HepG2 (cell line): Measurements from ENCODE around the gene MCAT. TPM values are rescaled to one million over a fixed set of nuclear protein-coding genes. Genes with fewer than 3 reads are reported as not detected.

Experiments used
- BCLAF1 ChIP-seq: fragments of 450-650 bp; IDR thresholded peaks from 2 replicates; pipeline ENCODE4 v1.6.1; 2017; ENCODE audit warnings: mild to moderate bottlenecking
- CHCHD3 ChIP-seq: sonication (generic); formaldehyde crosslinking; IDR thresholded peaks from 2 replicates; pipeline ENCODE4 v1.8.0; 2022; ENCODE audit warnings: mild to moderate bottlenecking, missing genetic modification reagents, moderate library complexity
- CREB1 ChIP-seq, 2 experiments: fragments of 450-650 bp in 1 of 2; IDR thresholded peaks; 2 replicates each; pipeline ENCODE4 v1.6.1; 2016 to 2017; ENCODE audit warnings: control low read depth in 1 of 2, mild to moderate bottlenecking in 1 of 2, missing compliant biosample characterization in 1 of 2, missing genetic modification characterization in 1 of 2
- FOXP1 ChIP-seq, 2 experiments: fragments of 450-650 bp in 1 of 2; IDR thresholded peaks; 2 replicates each; pipeline ENCODE4 v1.6.1; 2017 to 2018; ENCODE audit warnings: antibody characterized with exemption in 1 of 2
- GABPA ChIP-seq, 2 experiments: IDR thresholded peaks; 2 replicates each; pipeline ENCODE4 v1.6.1; 2011 to 2016; ENCODE audit warnings: low read depth in 2 of 2, low read length in 1 of 2, missing biosample characterization in 1 of 2, missing genetic modification characterization in 1 of 2
- HNF4G ChIP-seq, 2 experiments: sonication (generic) in 1 of 2; formaldehyde crosslinking in 1 of 2; IDR thresholded peaks; 2 replicates each; pipeline versions ENCODE4 v1.4.0 to v1.6.1; 2011 to 2020; ENCODE audit warnings: borderline replicate concordance in 2 of 2, low read depth in 2 of 2, mild to moderate bottlenecking in 2 of 2, low read length in 1 of 2, missing genetic modification reagents in 1 of 2, moderate library complexity in 1 of 2
- IRF2 ChIP-seq: IDR thresholded peaks from 2 replicates; pipeline ENCODE4 v1.6.1; 2018; ENCODE audit warnings: missing genetic modification reagents, missing compliant biosample characterization
- MAZ ChIP-seq, 2 experiments: sonication (generic) in 1 of 2; formaldehyde crosslinking in 1 of 2; IDR thresholded peaks; 2 replicates each; pipeline versions ENCODE4 v1.5.0 to v1.6.1; 2012 to 2020; ENCODE audit warnings: low read depth in 2 of 2, mild to moderate bottlenecking in 2 of 2, borderline replicate concordance in 1 of 2, improper control_type of control experiment in 1 of 2, low read length in 1 of 2, missing genetic modification reagents in 1 of 2, moderate library complexity in 1 of 2
- RAD51 ChIP-seq: fragments of 450-650 bp; IDR thresholded peaks from 2 replicates; pipeline ENCODE4 v1.6.1; 2016; ENCODE audit warnings: borderline replicate concordance
- SOX6 ChIP-seq, 2 experiments: fragments of 450-650 bp in 1 of 2; sonication (generic) in 1 of 2; formaldehyde crosslinking in 1 of 2; IDR thresholded peaks; 2 replicates each; pipeline versions ENCODE4 v1.4.0 to v1.6.1; 2017 to 2020; ENCODE audit warnings: antibody characterized with exemption in 1 of 2, mild to moderate bottlenecking in 1 of 2, missing genetic modification reagents in 1 of 2
- ZFX ChIP-seq: sonication (generic); formaldehyde crosslinking; IDR thresholded peaks from 2 replicates; pipeline ENCODE4 v1.4.0; 2020; ENCODE audit warnings: mild to moderate bottlenecking, low read depth, missing genetic modification reagents, moderate library complexity
- ZNF614 ChIP-seq: IDR thresholded peaks from 2 replicates; pipeline ENCODE4 v1.6.1; 2018; ENCODE audit warnings: missing biosample characterization, missing genetic modification reagents, inconsistent platforms, borderline replicate concordance
- ZNF670 ChIP-seq: sonication (generic); formaldehyde crosslinking; IDR thresholded peaks from 2 replicates; pipeline ENCODE4 v1.8.0; 2022; ENCODE audit warnings: mild to moderate bottlenecking, missing genetic modification reagents, borderline replicate concordance
- polyA plus RNA-seq, 8 experiments: library from polyadenylated mRNA; depleted of rRNA in 3 of 8; stranded (reverse) in 7 of 8; unstranded in 1 of 8; fragments of >200 nt; fragmentation: Illumina TruSeq in 4 of 8; extraction: Trizol in 4 of 8; gene quantifications; 2 replicates each; pipeline versions ENCODE4 v1.2.1 to v1.2.3, GENCODE V29; 2011 to 2016; ENCODE audit warnings: low read depth in 4 of 8, missing spikeins in 1 of 8, mixed read lengths in 1 of 8; ENCODE audit not compliant: insufficient read depth in 1 of 8
- total RNA-seq, 5 experiments: library from RNA; depleted of rRNA; stranded (reverse); fragments of >200 nt; fragmentation: Illumina TruSeq; extraction: Trizol; gene quantifications; 2 replicates each; pipeline ENCODE4 v1.2.3, GENCODE V29; 2016; ENCODE audit warnings: low read depth in 1 of 5
- TF ChIP-seq, protein P1 (sequence below): sonication (generic); formaldehyde crosslinking; IDR thresholded peaks from 2 replicates; pipeline ENCODE4 v1.5.0; 2020; ENCODE audit warnings: mild to moderate bottlenecking, missing genetic modification reagents, moderate library complexity
- TF ChIP-seq, protein P2 (sequence below): sonication (generic); formaldehyde crosslinking; IDR thresholded peaks from 2 replicates; pipeline ENCODE4 v1.5.0; 2020; ENCODE audit warnings: missing genetic modification reagents, mild to moderate bottlenecking, borderline replicate concordance
- TF ChIP-seq, protein P3 (sequence below): sonication (generic); formaldehyde crosslinking; IDR thresholded peaks from 2 replicates; pipeline ENCODE4 v1.5.1; 2020; ENCODE audit warnings: mild to moderate bottlenecking, missing genetic modification reagents, borderline replicate concordance
- TF ChIP-seq, protein P4 (sequence below): sonication (generic); formaldehyde crosslinking; IDR thresholded peaks from 2 replicates; pipeline ENCODE4 v1.4.0; 2020; ENCODE audit warnings: mild to moderate bottlenecking, low read depth, missing genetic modification reagents

MCAT gene
- total and polyA plus RNA-seq, 2 of the 13 experiments (the other 11 are each of a cell fraction or from before 2014, with no cell fraction given) = 9.3 to 16.7 TPM

DNA sequence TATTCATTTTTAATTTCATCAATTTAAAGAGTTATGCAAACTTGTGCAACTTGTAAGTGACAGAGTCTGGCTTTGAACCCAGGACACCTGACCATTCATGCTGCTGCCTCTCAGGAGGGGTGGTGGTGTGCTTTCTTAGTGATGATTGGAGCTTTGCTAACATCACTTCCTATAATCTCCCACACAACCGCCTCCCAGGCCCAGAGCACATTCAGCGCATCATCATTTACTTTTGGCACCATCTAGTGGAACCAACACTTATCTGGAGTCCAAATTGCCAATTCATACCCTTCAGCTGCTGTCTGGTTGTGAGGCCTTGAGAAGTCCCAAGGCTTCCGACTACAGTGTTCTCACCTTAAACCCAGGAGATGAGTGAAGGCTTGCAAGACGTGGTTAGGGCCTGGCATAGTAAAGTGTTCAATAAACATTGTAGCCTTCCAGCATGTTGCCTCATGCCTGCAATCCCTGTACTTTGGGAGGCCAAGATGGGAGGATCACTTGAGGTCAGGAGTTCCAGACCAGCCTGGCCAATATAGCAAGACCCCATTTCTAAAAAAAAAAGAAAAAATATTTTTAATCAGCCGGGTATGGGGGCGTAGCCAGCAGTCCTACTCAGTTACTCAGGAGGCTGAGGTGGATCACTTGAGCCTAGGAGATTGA is 52.9 kb downstream of the MCAT start (continued):
- TF ChIP-seq, protein P1, sequence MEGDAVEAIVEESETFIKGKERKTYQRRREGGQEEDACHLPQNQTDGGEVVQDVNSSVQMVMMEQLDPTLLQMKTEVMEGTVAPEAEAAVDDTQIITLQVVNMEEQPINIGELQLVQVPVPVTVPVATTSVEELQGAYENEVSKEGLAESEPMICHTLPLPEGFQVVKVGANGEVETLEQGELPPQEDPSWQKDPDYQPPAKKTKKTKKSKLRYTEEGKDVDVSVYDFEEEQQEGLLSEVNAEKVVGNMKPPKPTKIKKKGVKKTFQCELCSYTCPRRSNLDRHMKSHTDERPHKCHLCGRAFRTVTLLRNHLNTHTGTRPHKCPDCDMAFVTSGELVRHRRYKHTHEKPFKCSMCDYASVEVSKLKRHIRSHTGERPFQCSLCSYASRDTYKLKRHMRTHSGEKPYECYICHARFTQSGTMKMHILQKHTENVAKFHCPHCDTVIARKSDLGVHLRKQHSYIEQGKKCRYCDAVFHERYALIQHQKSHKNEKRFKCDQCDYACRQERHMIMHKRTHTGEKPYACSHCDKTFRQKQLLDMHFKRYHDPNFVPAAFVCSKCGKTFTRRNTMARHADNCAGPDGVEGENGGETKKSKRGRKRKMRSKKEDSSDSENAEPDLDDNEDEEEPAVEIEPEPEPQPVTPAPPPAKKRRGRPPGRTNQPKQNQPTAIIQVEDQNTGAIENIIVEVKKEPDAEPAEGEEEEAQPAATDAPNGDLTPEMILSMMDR = peak; percentile 89
- TF ChIP-seq, protein P2, sequence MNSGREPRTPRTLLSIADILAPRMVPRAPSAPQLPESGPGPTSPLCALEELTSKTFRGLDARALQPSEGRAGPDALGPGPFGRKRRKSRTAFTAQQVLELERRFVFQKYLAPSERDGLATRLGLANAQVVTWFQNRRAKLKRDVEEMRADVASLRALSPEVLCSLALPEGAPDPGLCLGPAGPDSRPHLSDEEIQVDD (CRISPR knock-in tag) = no peak
- TF ChIP-seq, protein P3, sequence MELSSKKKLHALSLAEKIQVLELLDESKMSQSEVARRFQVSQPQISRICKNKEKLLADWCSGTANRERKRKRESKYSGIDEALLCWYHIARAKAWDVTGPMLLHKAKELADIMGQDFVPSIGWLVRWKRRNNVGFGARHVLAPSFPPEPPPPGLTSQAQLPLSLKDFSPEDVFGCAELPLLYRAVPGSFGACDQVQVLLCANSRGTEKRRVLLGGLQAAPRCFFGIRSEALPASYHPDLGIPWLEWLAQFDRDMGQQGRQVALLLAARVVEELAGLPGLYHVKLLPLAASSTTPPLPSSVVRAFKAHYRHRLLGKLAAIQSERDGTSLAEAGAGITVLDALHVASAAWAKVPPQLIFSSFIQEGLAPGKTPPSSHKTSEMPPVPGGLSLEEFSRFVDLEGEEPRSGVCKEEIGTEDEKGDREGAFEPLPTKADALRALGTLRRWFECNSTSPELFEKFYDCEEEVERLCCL (CRISPR knock-in tag) = no peak
- TF ChIP-seq SOX6 (IDR thresholded peaks at IDR 0.05) = no peak
- no peak for TF ChIP-seq SOX6 (CRISPR knock-in tag; IDR thresholded peaks at IDR 0.05)
- no peak for TF ChIP-seq FOXP1 (IDR thresholded peaks at IDR 0.05)
- no peak for TF ChIP-seq FOXP1 (CRISPR knock-in tag; IDR thresholded peaks at IDR 0.05)
- peak; percentile 45; the same call in 1 of the 2 replicates for TF ChIP-seq ZNF614 (CRISPR knock-in tag)
- no peak for TF ChIP-seq MAZ (IDR thresholded peaks at IDR 0.05; ENCODE audit: borderline replicate concordance, low read depth, low read length)
- no peak for TF ChIP-seq MAZ (CRISPR knock-in tag; IDR thresholded peaks at IDR 0.05; ENCODE audit: low read depth)
- TF ChIP-seq GABPA (IDR thresholded peaks at IDR 0.05; ENCODE audit: low read depth, low read length) = no peak
- TF ChIP-seq GABPA (CRISPR knock-in tag; IDR thresholded peaks at IDR 0.05; ENCODE audit: low read depth) = peak; percentile 61
- no peak for TF ChIP-seq CHCHD3
- 0 out of 2 replicates have a peak, but pooled peaks have one; percentile 26 for TF ChIP-seq IRF2
- TF ChIP-seq, protein P4, sequence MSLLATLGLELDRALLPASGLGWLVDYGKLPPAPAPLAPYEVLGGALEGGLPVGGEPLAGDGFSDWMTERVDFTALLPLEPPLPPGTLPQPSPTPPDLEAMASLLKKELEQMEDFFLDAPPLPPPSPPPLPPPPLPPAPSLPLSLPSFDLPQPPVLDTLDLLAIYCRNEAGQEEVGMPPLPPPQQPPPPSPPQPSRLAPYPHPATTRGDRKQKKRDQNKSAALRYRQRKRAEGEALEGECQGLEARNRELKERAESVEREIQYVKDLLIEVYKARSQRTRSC = no peak
- no peak for TF ChIP-seq RAD51
- TF ChIP-seq ZFX (CRISPR knock-in tag) = 0 out of 2 replicates have a peak, but pooled peaks have one; percentile 26
- no peak for TF ChIP-seq ZNF670 (CRISPR knock-in tag)
- TF ChIP-seq BCLAF1 = no peak
- no peak for TF ChIP-seq HNF4G (IDR thresholded peaks at IDR 0.05; ENCODE audit: borderline replicate concordance, low read depth, low read length)
- no peak for TF ChIP-seq HNF4G (CRISPR knock-in tag; IDR thresholded peaks at IDR 0.05; ENCODE audit: borderline replicate concordance, low read depth)
- TF ChIP-seq CREB1 (IDR thresholded peaks at IDR 0.05) = 0 out of 2 replicates have a peak, but pooled peaks have one; percentile 29
- peak; percentile 49 for TF ChIP-seq CREB1 (CRISPR knock-in tag; IDR thresholded peaks at IDR 0.05)
